HG02981 (cell line): ENCODE measurements around the gene CCDC85B.
"Not testable (repeated sequence)": the region's sequence is repeated elsewhere in the genome, so short reads cannot be mapped to it uniquely, and the experiment has no call there.

Experiments used
- ATAC-seq: cut with Tn5 transposase; IDR thresholded peaks from one replicate; pipeline ENCODE4 v1.9.1; 2021; ENCODE audit warnings: mild to moderate bottlenecking, moderate library complexity; ENCODE audit not compliant: unreplicated experiment

Gene CCDC85B

DNA sequence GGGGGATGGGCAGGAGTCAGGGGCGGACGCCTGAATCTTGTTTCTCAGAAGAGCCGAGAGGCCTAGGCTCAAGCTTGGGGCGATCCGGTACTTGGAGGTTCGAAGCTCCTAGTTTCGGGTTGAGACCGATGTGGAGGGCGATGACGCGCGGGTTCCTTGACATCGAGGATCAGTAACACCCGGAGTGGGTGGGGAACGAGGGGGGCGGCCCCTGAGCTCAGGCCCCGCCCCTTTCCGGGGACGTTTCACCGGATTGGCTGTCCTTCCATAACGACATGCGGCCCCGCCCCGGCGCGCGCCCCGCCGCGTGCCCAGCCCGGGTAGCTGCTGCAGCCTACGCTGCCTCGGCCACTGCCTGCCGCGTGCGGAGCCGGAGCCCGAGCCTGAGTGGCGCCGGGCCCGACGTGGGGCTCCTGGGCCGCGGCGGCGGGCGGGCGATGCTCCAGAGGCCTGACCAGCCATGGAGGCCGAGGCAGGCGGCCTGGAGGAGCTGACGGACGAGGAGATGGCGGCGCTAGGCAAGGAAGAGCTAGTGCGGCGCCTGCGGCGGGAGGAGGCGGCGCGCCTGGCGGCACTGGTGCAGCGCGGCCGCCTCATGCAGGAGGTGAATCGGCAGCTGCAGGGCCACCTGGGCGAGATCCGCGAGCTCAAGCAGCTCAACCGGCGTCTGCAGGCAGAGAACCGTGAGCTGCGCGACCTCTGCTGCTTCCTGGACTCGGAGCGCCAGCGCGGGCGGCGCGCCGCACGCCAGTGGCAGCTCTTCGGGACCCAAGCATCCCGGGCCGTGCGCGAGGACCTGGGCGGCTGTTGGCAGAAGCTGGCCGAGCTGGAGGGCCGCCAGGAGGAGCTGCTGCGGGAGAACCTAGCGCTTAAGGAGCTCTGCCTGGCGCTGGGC lies at the start of gene CCDC85B:
TSS of gene CCDC85B (plus strand) at position 350 of the 895 bp plus-strand sequence. CDS start at position 461, 111 bp downstream.
- ATAC-seq: peak; percentile 48

DNA sequence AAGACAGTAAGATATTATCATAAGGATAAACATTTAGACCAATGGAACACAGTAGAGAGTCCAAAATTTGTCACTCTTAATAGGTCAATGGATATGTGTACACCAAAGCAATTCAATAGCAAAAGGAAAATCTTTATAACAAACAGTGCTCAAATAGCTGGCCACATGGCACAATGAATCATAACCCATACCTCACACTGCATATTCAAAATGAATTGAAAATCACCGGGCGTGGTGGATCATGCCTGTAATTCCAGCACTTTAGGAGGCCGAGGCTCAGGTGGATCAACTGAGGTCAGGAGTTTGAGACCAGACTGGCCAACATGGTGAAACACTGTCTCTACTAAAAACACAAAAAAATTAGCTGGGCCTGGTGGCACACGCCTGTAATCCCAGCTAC lies 48.3 kb upstream of the CCDC85B start:
- ATAC-seq: no peak

DNA sequence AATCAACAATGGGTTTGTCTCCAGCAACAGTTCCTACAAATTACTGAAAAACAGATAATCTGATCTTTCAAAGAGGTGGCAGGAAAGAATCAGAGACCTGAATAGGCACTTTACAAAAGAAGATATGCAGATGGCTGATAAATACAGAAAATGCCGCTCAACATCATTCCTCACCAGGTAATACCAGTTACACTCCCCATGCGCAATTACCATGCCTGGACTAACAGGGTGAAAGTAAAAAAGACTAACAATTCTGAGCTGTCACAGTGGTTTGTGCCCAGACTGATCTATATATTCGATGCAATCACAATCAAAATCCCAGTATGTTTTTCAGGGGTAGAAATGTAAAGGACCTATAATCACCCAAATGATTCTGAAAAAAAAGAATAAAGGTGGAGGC lies 46.7 kb upstream of the CCDC85B start:
- no peak for ATAC-seq

DNA sequence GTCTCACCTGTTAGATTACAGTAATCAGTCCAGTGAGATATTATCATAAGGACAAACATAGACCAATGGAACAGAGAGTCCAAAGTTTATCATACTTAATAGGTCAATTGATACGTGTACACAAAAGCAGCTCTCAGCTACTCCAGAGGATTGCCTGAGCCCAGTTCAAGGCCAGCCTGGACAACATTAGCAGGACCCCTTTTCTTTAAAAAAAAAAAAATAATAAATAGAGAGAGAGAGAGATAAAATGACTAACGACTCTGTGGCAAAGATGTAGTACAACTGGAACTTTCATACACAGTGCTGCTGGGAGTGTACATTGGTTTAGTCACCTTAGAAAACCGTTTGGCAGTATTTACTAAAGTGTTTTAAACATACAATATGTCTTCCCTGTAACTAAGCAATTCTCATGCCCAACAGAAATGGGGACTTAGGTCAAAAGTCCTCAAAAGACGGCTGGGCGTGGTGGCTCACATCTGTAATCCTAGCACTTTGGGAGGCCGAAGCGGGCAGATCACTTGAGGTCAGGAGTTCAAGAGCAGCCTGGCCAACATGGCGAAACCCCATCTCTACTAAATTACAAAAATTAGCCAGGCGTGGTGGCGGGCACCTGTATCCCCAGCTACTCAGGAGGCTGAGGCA lies 46.1 kb upstream of the CCDC85B start:
- ATAC-seq: no peak

DNA sequence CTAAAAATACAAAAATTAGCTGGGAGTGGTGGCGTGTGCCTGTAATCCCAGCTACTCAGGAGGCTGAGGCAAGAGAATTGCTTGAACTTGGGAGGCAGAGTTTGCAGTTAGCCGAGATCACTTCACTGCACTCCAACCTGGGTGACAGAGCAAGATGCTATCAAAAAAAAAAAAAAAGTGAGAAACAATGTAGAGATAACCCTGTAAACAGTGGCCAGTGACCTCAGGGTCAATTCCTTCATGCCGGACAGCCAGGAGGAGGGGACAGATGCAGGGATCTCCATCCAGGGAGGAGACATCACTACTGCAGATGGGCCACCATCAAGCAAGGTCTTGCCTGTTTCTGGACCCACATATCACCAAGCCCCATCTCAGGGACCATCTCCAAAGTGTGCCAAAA lies 42.7 kb upstream of the CCDC85B start:
- ATAC-seq: no peak

DNA sequence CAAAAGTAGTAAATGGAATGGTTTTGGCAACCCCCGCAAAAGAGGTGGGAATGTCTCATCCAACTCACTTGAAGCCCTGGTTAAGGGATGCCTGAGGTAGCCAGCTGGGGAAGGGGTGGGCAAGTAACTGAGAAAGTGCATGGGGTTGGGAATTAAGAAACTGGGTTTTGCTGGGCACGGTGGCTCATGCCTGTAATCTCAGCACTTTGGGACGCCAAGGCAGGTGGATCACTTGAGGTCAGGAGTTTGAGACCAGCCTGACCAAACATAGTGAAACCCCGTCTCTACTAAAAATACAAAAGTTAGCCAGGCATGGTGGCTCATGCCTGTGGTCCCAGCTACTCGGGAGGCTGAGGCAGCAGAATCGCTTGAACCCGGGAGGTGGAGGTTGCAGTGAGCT lies 41.8 kb upstream of the CCDC85B start:
- not testable (repeated sequence) for ATAC-seq

DNA sequence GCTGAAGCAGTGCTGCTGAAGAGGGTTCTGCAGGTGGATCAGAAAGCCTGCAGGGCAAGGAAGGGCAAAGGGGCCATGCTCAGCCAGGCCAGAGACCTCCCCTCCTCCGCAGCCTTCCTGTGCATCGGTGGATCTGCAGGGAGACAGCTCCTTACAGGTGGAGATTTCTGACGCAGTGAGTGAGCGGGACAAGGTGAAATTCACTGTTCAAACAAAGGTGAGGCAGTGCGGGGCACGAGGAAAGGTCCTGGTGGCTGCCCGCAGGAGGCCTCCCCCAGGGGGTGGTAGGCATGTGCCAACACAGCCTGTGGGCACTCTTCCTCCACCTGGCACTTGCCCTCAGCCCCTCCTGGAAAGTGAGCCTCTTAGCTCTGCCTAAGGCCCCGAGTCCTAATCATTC lies 41.1 kb upstream of the CCDC85B start:
- ATAC-seq: no peak

DNA sequence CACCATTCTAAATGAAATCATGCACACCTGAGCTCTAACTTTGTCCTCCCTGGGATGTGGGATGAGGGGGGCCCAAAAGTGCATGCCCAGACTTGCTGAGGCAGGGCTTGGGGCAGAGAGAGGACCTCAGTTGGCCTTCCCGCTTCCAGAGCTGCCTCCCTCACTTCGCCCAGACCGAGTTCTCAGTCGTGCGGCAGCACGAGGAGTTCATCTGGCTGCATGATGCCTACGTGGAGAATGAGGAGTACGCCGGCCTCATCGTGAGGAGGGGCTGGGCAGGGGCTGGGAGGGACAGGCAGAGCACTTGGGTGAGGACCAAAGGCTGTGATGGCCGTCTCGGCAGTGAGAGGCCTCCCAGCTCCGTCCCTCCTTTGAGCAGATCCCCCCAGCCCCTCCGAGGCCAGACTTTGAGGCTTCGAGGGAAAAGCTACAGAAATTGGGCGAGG lies 40.7 kb upstream of the CCDC85B start:
- ATAC-seq: no peak

DNA sequence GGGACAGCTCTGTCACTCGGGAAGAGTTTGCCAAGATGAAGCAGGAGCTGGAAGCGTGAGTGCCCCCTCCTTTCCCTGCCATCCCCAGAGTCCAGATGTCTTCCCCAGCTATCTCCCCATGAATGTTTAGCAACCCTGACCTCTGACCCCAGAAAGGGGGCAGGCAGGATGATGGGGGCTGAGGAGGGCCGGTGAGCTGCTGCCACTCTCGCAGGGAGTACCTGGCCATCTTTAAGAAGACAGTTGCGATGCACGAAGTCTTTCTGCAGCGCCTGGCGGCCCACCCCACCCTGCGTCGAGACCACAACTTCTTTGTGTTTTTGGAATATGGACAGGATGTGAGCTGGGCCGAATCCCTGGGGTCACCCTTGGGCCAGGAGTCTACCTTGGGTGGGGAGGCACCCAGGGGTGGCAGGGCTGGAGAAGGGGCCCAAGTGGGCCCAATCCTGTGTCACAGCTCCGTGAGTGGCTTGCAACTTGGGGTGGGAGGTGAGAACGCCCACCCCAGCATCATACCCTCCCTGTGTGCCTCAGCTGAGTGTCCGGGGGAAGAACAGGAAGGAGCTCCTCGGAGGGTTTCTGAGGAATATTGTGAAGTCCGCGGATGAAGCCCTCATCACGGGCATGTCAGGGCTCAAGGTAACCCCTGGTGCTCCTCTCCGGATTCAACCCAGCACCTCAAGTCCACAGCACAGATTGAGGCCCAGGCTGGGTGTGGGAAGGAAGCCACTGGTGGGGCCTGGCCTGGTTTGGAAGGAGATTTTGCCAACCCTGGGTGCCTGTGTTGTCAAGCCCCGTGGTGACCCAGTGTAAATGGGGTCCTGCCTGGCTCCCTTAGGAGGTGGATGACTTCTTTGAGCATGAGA lies 40.0 kb upstream of the CCDC85B start:
- ATAC-seq: no peak

DNA sequence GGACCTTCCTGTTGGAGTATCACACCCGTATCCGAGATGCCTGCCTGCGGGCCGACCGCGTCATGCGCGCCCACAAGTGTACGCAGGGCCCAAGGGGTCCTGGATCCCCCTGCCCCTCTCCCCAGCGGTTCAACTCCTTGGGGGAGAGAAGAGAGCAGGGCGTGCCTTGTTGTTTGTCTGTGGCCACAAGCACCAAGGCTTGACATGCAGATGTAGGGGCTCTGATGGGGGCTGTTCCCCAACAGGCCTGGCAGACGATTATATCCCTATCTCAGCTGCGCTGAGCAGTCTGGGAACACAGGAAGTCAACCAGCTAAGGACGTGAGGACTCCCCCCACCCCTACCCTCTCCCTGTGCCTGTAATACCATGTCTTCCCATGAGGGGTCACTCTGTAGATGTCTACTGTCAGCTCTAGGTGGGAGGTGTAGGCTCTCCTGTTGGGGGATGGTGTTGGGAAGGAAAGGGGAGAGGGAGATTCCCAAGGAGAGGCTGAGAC lies 39.3 kb upstream of the CCDC85B start:
- no peak for ATAC-seq

DNA sequence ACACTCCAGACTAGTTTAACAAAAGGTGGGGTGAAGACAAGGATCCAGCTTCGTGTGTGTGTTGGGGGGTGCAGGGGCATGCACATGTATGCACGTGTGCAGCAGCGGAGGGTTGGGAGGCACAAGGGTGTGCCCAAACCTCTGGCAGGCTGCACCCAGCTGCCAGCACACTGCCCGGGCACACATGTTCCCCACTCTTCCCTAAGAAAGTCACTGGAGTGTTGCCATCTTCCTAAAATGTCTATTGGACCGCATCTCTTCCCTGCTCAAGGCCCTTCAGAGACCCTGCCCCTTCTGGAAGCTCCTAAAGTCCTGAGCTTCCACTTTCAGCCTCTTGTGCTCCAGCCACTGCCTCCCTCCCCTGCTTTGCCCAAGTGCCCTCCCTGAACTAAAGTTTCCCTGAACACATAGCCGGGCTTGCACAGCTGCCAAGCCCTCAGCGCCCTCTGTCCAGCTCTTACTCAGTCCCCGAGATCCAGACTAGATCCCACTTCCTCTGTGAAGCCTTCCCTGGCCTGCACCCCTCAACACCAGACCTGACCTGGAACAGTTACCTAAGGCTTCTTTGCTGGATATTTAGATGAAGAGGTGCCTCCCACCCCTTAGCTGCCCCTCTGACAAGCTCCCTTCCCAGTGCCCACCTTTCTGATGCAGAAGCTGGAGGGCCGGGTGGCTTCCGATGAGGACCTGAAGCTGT lies 38.5 kb upstream of the CCDC85B start:
- ATAC-seq: no peak

DNA sequence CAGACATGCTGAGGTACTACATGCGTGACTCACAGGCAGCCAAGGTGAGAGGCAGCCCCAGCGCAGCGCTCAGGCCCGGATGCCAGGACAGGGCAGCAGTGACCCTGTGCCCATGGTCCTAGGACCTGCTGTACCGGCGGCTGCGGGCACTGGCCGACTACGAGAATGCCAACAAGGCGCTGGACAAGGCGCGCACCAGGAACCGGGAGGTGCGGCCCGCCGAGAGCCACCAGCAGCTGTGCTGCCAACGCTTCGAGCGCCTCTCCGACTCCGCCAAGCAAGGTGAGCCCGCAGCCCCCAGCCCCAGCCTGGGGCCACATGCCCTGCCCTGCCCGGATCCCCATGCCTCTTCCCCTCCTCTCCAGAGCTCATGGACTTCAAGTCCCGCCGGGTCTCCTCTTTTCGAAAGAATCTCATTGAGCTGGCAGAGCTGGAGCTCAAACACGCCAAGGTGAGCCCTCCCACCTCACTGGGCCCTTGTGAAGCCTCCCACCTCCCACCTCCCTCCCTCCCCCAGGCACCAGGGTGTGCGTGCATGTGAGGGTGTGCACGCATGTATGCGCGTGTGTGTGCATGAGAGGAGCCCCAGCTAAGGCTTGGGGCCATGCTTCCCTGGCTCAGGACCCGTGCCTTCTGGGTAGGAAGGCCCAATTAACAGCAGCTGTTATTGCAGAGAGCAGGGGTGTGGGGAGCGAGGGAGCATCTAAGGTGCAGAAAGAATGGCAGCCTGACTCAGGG lies 37.8 kb upstream of the CCDC85B start:
- no peak for ATAC-seq

DNA sequence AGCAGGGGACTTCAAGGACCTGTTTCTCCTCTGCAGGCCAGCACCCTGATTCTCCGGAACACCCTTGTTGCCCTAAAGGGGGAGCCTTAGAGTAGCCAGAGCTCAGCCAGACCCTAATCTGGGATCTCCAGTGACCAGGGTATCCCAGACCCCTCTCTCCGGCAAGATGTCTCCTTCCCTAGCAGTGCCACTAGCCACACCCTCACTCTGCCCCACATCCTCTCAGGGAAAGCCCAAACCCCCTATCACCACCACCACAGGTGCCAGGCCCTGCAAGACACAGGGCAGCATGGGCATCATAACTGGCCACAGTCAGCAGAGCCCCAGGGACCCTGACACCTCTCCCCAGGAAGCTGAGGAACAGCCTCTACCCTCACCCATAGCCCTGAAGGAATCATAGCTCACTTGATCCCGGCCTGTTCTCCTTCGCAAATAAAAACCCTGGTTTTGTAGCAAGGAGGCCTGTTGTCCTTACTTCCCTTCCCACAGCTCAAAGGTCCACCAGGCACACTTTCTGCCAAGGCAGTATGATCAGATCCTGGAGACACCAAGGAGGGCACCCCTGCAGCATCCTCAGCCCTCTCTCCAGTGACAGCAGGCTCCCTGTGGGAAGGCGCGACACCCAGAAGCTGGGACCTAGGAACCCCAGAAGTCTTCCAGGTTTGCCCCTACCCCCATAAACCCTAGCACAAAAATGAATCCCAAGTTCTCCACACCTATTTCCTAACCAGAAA lies 37.1 kb upstream of the CCDC85B start:
- no peak for ATAC-seq

DNA sequence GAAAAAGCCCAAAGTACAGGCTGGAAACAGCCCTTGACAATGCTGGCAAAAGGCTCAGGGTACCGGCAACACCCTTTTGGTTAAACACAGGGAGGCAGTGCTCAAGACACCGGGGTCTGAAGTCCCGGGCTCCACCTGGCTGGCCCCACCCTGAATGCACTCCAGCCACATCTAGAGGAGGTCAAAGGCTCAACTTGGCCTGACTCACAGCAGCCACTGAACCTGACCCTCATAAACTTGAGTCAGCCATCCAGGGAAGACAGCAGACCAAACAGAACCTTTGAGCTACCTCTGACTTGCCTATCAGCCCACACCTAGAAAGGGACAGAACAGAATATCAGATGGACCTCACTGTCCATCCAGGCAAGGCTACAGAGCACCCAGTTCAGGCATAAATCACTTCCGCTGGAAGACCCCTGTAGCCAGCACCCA lies 36.3 kb upstream of the CCDC85B start:
- ATAC-seq: no peak

DNA sequence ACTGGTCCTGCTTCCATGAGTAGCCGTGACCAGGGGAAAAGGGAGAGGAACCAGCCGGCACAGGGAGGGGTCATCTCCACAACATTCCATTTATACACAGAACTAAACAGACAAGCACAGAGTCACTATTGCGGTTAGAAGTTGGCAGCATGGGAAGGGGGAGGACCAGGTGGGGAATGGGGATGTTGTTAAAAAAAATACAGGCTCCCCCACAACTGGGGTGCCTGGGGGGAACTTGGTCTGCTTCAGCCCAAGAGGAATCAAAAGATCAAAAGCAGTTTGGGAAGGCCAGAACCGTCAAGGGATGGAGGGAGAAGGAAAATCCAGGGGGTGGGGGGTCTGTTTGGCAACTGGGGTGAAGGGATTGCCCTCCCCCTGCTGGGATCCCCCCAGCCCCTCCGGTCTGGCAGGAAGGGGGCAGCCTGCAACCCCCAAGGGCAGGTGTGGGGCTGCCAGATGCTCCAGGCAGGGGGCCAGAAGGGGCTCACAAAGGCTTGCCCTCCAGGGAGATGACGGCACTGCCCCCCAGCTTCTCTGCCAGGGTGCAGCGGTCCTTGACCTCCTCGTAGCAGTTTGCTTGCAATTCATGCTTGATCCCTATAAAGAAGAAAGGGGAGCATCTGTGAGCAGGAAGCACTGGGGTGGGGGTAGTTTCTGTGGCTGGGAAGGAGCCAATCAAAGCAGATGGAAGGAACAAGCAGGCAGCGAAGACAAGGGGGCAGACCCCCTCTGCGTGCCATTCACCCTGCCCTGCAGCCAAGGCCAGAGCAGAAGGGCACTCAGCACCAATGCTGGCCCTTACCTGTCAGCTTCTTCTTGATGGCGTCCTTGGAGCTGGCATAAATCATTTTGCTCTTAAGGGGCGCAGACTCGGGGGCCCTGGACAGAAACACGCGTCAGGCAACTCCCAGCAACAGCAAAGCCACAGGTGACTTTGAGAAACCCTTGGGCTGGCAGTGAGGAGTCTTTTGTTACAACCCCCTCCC lies 35.3 kb upstream of the CCDC85B start:
- no peak for ATAC-seq

DNA sequence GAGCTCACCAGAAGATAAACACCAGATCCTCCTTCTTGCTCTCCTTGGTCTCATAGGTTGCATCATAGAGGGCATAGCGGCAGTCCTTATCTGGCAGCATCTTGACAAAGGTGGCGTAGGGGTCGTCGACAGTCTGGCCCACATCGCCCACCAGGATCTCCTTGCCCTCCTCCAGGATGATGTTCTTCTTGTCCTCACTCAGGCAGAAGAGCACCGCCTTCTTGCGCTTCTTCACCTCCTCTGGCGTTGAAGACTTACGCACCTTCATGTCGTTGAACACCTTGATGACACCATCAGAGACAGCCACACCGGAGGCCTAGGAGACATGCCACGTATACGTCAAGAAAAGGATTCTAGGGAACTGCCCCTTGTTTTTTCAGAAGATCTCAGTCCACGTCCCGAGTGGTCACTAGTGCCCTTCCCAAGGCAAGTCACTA lies 34.5 kb upstream of the CCDC85B start:
- no peak for ATAC-seq

DNA sequence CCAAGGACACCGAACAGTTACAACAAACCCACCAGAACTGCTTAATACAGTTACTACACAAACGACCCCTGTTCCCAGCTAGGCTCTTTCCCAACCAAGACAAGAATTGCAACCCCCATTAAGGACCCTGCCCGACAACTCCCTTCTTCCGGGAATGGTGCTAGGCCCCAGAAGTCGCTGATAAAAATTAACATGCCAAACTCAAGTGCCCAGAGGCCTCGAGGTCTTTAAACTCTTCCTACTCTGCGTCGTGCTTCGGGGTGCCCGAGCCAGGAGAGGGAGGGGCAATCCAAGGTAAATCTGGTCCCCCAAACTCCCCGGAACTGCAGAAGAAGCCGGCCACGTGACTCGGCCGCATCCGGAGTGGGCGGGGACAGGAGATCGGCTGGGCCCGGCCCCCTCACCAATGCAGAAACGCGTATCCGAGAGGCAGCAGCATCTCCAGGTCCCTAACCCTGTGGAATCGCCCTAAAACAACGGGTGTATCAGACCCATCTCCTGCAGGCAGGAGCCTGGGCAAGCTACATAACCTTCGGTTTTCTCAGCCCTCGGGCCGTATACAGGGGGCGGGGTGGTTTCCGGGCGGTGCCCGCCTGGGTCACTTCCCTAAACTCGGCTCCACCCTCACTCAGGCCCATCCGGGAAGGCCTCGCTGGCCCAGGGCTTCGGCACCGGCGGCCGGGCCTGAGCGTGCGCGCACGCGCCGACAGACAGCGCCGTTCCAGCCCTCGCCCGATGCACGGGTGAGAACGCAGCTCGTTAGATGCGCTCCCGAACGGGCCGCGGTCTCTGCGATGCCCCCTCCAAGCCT lies 33.6 kb upstream of the CCDC85B start:
- ATAC-seq: peak; percentile 24
